Fibroblast of lung (primary cell): ENCODE measurements around the gene DCTN2. TPM values are rescaled to one million over a fixed set of nuclear protein-coding genes. Genes with fewer than 3 reads are reported as not detected.

Experiments
- DNase-seq, 2 donors: peaks; one replicate each; pipeline versions ENCODE4 v3.0.0 to v3.0.0-alpha.2; 2010; ENCODE audit warnings: low read depth in 2 of 2
- H2AFZ ChIP-seq: 2 replicates; pipeline ENCODE4 v1.5.1; 2012; ENCODE audit warnings: low read length, control low read depth, inconsistent platforms
- H3K27ac ChIP-seq: 2 replicates; pipeline ENCODE4 v1.5.1; 2011; ENCODE audit warnings: low read length, control low read depth; ENCODE audit not compliant: insufficient read depth
- H3K27me3 ChIP-seq: 2 replicates; pipeline ENCODE4 v1.5.1; 2011; ENCODE audit warnings: mild to moderate bottlenecking, low read length; ENCODE audit not compliant: control insufficient read depth, insufficient read depth
- H3K36me3 ChIP-seq: 2 replicates; pipeline ENCODE4 v1.5.1; 2011; ENCODE audit warnings: low read length; ENCODE audit not compliant: control insufficient read depth, insufficient read depth
- H3K4me1 ChIP-seq: 2 replicates; pipeline ENCODE4 v1.5.1; 2011; ENCODE audit warnings: low read length; ENCODE audit not compliant: control insufficient read depth, insufficient read depth; ENCODE audit errors: extremely low read depth
- H3K4me2 ChIP-seq: 2 replicates; pipeline ENCODE4 v1.5.1; 2011; ENCODE audit warnings: low read length, control low read depth; ENCODE audit not compliant: insufficient read depth; ENCODE audit errors: extremely low read depth
- H3K4me3 ChIP-seq, 4 experiments: fragments of 200-600 bp in 1 of 4; sonication (generic) in 1 of 4; replicated peaks in 1 of 4; 2 replicates each; pipeline ENCODE4 v1.5.1; 2011 to 2016; ENCODE audit warnings: low read length in 4 of 4, low read depth in 3 of 4, mild to moderate bottlenecking in 3 of 4, control low read depth in 2 of 4, inconsistent platforms in 1 of 4, mixed read lengths in 1 of 4; ENCODE audit not compliant: insufficient read depth in 1 of 4; ENCODE audit errors: control extremely low read depth in 1 of 4
- H3K79me2 ChIP-seq: 2 replicates; pipeline ENCODE4 v1.5.1; 2012; ENCODE audit warnings: mild to moderate bottlenecking, low read length, inconsistent platforms; ENCODE audit not compliant: control insufficient read depth, insufficient read depth
- H3K9ac ChIP-seq: 2 replicates; pipeline ENCODE4 v1.5.1; 2011; ENCODE audit warnings: mild to moderate bottlenecking, low read length, control low read depth; ENCODE audit not compliant: insufficient read depth
- H3K9me3 ChIP-seq: 2 replicates; pipeline ENCODE4 v1.5.1; 2012; ENCODE audit warnings: low read depth, low read length; ENCODE audit not compliant: control insufficient read depth, insufficient read depth
- H4K20me1 ChIP-seq: 2 replicates; pipeline ENCODE4 v1.5.1; 2011; ENCODE audit warnings: low read length; ENCODE audit not compliant: control insufficient read depth, insufficient read depth; ENCODE audit errors: extremely low read depth
- CTCF ChIP-seq, 2 donors: IDR thresholded peaks in 1 of 2; conservative IDR thresholded peaks in 1 of 2; 1 replicate in 1 of 2; 2 replicates in 1 of 2; pipeline ENCODE4 v1.5.1; 2011 to 2012; ENCODE audit warnings: low read length in 2 of 2, control low read depth in 1 of 2, inconsistent platforms in 1 of 2, low read depth in 1 of 2, mild to moderate bottlenecking in 1 of 2
- EZH2 ChIP-seq: IDR thresholded peaks from 2 replicates; pipeline ENCODE4 v1.5.1; 2012; ENCODE audit warnings: low read length, control low read depth, mild to moderate bottlenecking; ENCODE audit errors: missing control alignments
- polyA plus RNA-seq, 2 donors: library from polyadenylated mRNA; depleted of rRNA in 1 of 2; stranded (reverse) in 1 of 2; unstranded in 1 of 2; fragments of >200 nt; gene quantifications; 2 replicates each; pipeline ENCODE4 v1.2.1, GENCODE V29; 2011 to 2012; ENCODE audit warnings: missing spikeins in 1 of 2
- total RNA-seq: library from RNA; depleted of rRNA; stranded (reverse); fragments of >200 nt; gene quantifications from 2 replicates; pipeline ENCODE4 v1.2.1, GENCODE V29; 2014

The DCTN2 gene
- total and polyA plus RNA-seq, 2 donors (not counting 1 experiment from before 2014, with no cell fraction given), result 101 to 211 TPM

- Histone ChIP-seq H3K4me2 (no peak overlapping the region), H3K9me3 (no peaks in the 10 kb centered on the region), H3K4me1 (no peaks in the 10 kb centered on the region), H3K27me3 (no peaks in the 10 kb centered on the region), H3K36me3 (no peaks in the 10 kb centered on the region), H3K27ac (no peak overlapping the region), H4K20me1 (no peaks in the 10 kb centered on the region), H3K79me2 (no peaks in the 10 kb centered on the region), H3K4me3 (no peak overlapping the region), H2AFZ (no peak overlapping the region), H3K9ac (no peak overlapping the region)
- DNase-seq, result no peak
- TF ChIP-seq EZH2 (no peak), CTCF (conservative IDR thresholded peaks at IDR 0.05 in 1 of 2, IDR thresholded peaks at IDR 0.05 in 1 of 2; ENCODE audit: low read depth in 1 of 2, low read length in 2 of 2) (no peak)
Measured at GRCh38 chr12:57560516-57560915, 13.5 kb upstream of the DCTN2 start.

GRCh38 chr12:57558864-57559263, 11.9 kb upstream of the DCTN2 start:
- H3K79me2 ChIP-seq, result no peaks in the 10 kb centered on the region
- H3K4me3 ChIP-seq, result no peak overlapping the region
- no peak overlapping the region for H3K4me2 ChIP-seq
- H3K27ac ChIP-seq, result no peak overlapping the region
- no peaks in the 10 kb centered on the region for H3K36me3 ChIP-seq
- no peak for DNase-seq
- no peaks in the 10 kb centered on the region for H4K20me1 ChIP-seq
- H3K4me1 ChIP-seq, result no peaks in the 10 kb centered on the region
- no peaks in the 10 kb centered on the region for H3K9me3 ChIP-seq
- no peaks in the 10 kb centered on the region for H3K27me3 ChIP-seq
- no peak overlapping the region for H3K9ac ChIP-seq
- no peak for TF ChIP-seq CTCF (conservative IDR thresholded peaks at IDR 0.05 in 1 of 2, IDR thresholded peaks at IDR 0.05 in 1 of 2; ENCODE audit: low read depth in 1 of 2, low read length in 2 of 2)
- no peak for TF ChIP-seq EZH2
- H2AFZ ChIP-seq, result no peak overlapping the region

GRCh38 chr12:57554897-57555296, 7.9 kb upstream of the DCTN2 start:
- H3K27me3 ChIP-seq, result peaks cover 10% of the 10 kb centered on the region
- TF ChIP-seq EZH2 (no peak), CTCF (conservative IDR thresholded peaks at IDR 0.05 in 1 of 2, IDR thresholded peaks at IDR 0.05 in 1 of 2; ENCODE audit: low read depth in 1 of 2, low read length in 2 of 2) (no peak)

More at GRCh38 chr12:57554897-57555296, 7.9 kb upstream of the DCTN2 start:
- no peaks in the 10 kb centered on the region for H3K36me3 ChIP-seq
- no peak overlapping the region for H2AFZ ChIP-seq
- DNase-seq, result no peak
- H4K20me1 ChIP-seq, result no peaks in the 10 kb centered on the region
- no peaks in the 10 kb centered on the region for H3K9me3 ChIP-seq
- no peak overlapping the region for H3K27ac ChIP-seq
- H3K9ac ChIP-seq, result no peak overlapping the region
- no peaks in the 10 kb centered on the region for H3K79me2 ChIP-seq
- H3K4me1 ChIP-seq, result peaks cover 3% of the 10 kb centered on the region
- no peak overlapping the region for H3K4me2 ChIP-seq
- H3K4me3 ChIP-seq, result no peak overlapping the region
